Measurements from ENCODE around the gene OPCML.

The OPCML gene

GRCh38 chr11:133227632-133228111 is 304.6 kb downstream of the OPCML start:
- DNase-seq = no peak

- no peak for DNase-seq
Observed at GRCh38 chr11:133224271-133224670, 308.0 kb downstream of the OPCML start.

- DNase-seq = no peak
Observed at GRCh38 chr11:133222425-133223330, 309.6 kb downstream of the OPCML start.

- no peak for DNase-seq
Observed at GRCh38 chr11:133219543-133219942, 312.8 kb downstream of the OPCML start.

- no peak for DNase-seq
Observed at GRCh38 chr11:133216813-133217212, 315.5 kb downstream of the OPCML start.

GRCh38 chr11:133215596-133216230 is 316.6 kb downstream of the OPCML start:
- no peak for DNase-seq

- DNase-seq = no peak
Observed at GRCh38 chr11:133214646-133215045, 317.7 kb downstream of the OPCML start.

GRCh38 chr11:133212201-133212600 is 320.1 kb downstream of the OPCML start:
- DNase-seq = no peak

GRCh38 chr11:133207995-133208394 is 324.3 kb downstream of the OPCML start:
- DNase-seq = no peak

GRCh38 chr11:133206313-133207005 is 325.8 kb downstream of the OPCML start:
- DNase-seq = no peak

GRCh38 chr11:133204158-133204557 is 328.1 kb downstream of the OPCML start:
- DNase-seq = no peak

GRCh38 chr11:133202816-133203215 is 329.5 kb downstream of the OPCML start:
- no peak for DNase-seq

- DNase-seq = no peak
Observed at GRCh38 chr11:133198438-133198837, 333.9 kb downstream of the OPCML start.

- DNase-seq = no peak
Observed at GRCh38 chr11:133197425-133197824, 334.9 kb downstream of the OPCML start.

GRCh38 chr11:133191931-133192330 is 340.4 kb downstream of the OPCML start:
- DNase-seq = no peak

- no peak for DNase-seq
Observed at GRCh38 chr11:133181667-133182066, 350.6 kb downstream of the OPCML start.

- no peak for DNase-seq
Observed at GRCh38 chr11:133181066-133181465, 351.2 kb downstream of the OPCML start.

GRCh38 chr11:133180201-133180600 is 352.1 kb downstream of the OPCML start:
- DNase-seq = no peak

GRCh38 chr11:133176748-133177147 is 355.6 kb downstream of the OPCML start:
- DNase-seq = no peak

- DNase-seq = no peak
Observed at GRCh38 chr11:133175103-133175502, 357.2 kb downstream of the OPCML start.

GRCh38 chr11:133173810-133174412 is 358.4 kb downstream of the OPCML start:
- no peak for DNase-seq

GRCh38 chr11:133172349-133172748 is 360.0 kb downstream of the OPCML start:
- no peak for DNase-seq

- no peak for DNase-seq
Observed at GRCh38 chr11:133171374-133171773, 360.9 kb downstream of the OPCML start.

Data from fibroblast of skin of back (primary cell).